Gastrocnemius medialis (tissue), 4 donors: ENCODE data around the gene ATOH8. TPM values are rescaled to one million over a fixed set of nuclear protein-coding genes. Genes with fewer than 3 reads are reported as not detected.
A peak's percentile ranks its signal among the peaks of the same experiment; 100 is the strongest.

Experiments
- ATAC-seq, 2 donors: fragments of 150-250 bp; one replicate each; pipeline ENCODE4 v1.9.1; 2016
- DNase-seq, 2 donors: peaks; one replicate each; pipeline ENCODE4 v3.0.0-alpha.2; 2019
- H3K27ac ChIP-seq, 4 donors: fragments of 200-600 bp; sonication (generic); 1 replicate in 1 of 4; 2 replicates in 3 of 4; pipeline ENCODE4 v1.5.1; 2016 to 2018; ENCODE audit warnings: mild to moderate bottlenecking in 2 of 4, moderate library complexity in 1 of 4
- H3K27me3 ChIP-seq, 3 donors: fragments of 200-600 bp; sonication (generic) in 2 of 3; 1 replicate in 1 of 3; 2 replicates in 2 of 3; pipeline versions ENCODE4 v1.5.1 to v1.6.0; 2016 to 2019; ENCODE audit warnings: mild to moderate bottlenecking in 1 of 3, moderate library complexity in 1 of 3
- H3K36me3 ChIP-seq, 2 donors: fragments of 200-600 bp; sonication (generic) in 1 of 2; one replicate each; pipeline ENCODE4 v1.5.1; 2017 to 2018
- H3K4me1 ChIP-seq, 2 donors: fragments of 200-600 bp; sonication (generic) in 1 of 2; one replicate each; pipeline ENCODE4 v1.5.1; 2016 to 2017; ENCODE audit warnings: mild to moderate bottlenecking in 2 of 2
- H3K4me3 ChIP-seq, 4 donors: fragments of 200-600 bp; sonication (generic) in 3 of 4; 1 replicate in 1 of 4; 2 replicates in 3 of 4; pipeline ENCODE4 v1.5.1; 2016 to 2019; ENCODE audit warnings: mild to moderate bottlenecking in 2 of 4
- H3K9me3 ChIP-seq, 3 donors: fragments of 200-600 bp; sonication (generic) in 2 of 3; 1 replicate in 1 of 3; 2 replicates in 2 of 3; pipeline ENCODE4 v1.5.1; 2016 to 2019
- CTCF ChIP-seq, 5 experiments: fragments of 450-650 bp in 3 of 5; fragments of 200-600 bp in 2 of 5; sonication (generic) in 2 of 5; IDR thresholded peaks in 4 of 5; conservative IDR thresholded peaks in 1 of 5; 1 replicate in 4 of 5; 2 replicates in 1 of 5; pipeline ENCODE4 v1.5.1; 2016 to 2019; ENCODE audit warnings: antibody characterized with exemption in 5 of 5, mild to moderate bottlenecking in 3 of 5, moderate library complexity in 3 of 5
- POLR2A ChIP-seq, 2 donors: fragments of 450-650 bp; IDR thresholded peaks; one replicate each; pipeline ENCODE4 v1.6.1; 2017; ENCODE audit warnings: antibody characterized with exemption in 2 of 2, mild to moderate bottlenecking in 2 of 2, moderate library complexity in 2 of 2
- in situ Hi-C, 4 donors: fragments of 200-750 bp; cut with MboI; loops; one replicate each; pipeline versions ENCODE4 v1.15.0 to v1.8.0; 2017; ENCODE audit warnings: low sequenced_read_pairs in 4 of 4
- intact Hi-C: fragments of 100-400 bp; cut with DNase I; formaldehyde crosslinking; loops from one replicate; pipeline ENCODE4 v1.15.1; 2023; ENCODE audit warnings: low total_unique reads
- total RNA-seq, 4 donors: library from RNA; depleted of rRNA; stranded (reverse); fragments of >200 nt; gene quantifications; one replicate each; pipeline versions ENCODE4 v1.1.0 to v1.2.3, GENCODE V29; 2016

ATOH8 gene
- total RNA-seq, 4 donors from 2014 or later = 122 to 266 (median 150) TPM

- no peak for TF ChIP-seq CTCF (IDR thresholded peaks at IDR 0.05 in 4 of 5, conservative IDR thresholded peaks at IDR 0.05 in 1 of 5)
- TF ChIP-seq POLR2A (IDR thresholded peaks at IDR 0.05) = no peak
- peaks cover 11 to 14% of the 10 kb centered on the region in 2 donors for H3K4me1 ChIP-seq
- no peaks in the 10 kb centered on the region for H3K36me3 ChIP-seq
- DNase-seq = no peak
- intact Hi-C loops = no loop called here
- in situ Hi-C loops = loop anchor here in 1 of 4 donors (5.0 kb wide), 1 partner anchor 169 kb away; no protein-coding TSS in a partner anchor
- H3K27me3 ChIP-seq = no peaks in the 10 kb centered on the region
- H3K4me3 ChIP-seq = no peak overlapping the region
- H3K9me3 ChIP-seq = no peaks in the 10 kb centered on the region
- no peak for ATAC-seq
- no peak overlapping the region for H3K27ac ChIP-seq
Measured at GRCh38 chr2:85806358-85807118, 52.7 kb downstream of the ATOH8 start.

- H3K9me3 ChIP-seq = no peaks in the 10 kb centered on the region
- in situ Hi-C loops = loop anchor here in 1 of 4 donors (5.0 kb wide), 1 partner anchor 170 kb away; no protein-coding TSS in a partner anchor
- H3K27me3 ChIP-seq = no peaks in the 10 kb centered on the region
- ATAC-seq = no peak
- H3K4me3 ChIP-seq = no peak overlapping the region
- no peak for DNase-seq
- H3K4me1 ChIP-seq = peaks cover 4 to 12% of the 10 kb centered on the region in 2 donors
- no peak overlapping the region for H3K27ac ChIP-seq
- no peaks in the 10 kb centered on the region for H3K36me3 ChIP-seq
- TF ChIP-seq POLR2A (IDR thresholded peaks at IDR 0.05) = no peak
- TF ChIP-seq CTCF (IDR thresholded peaks at IDR 0.05 in 4 of 5, conservative IDR thresholded peaks at IDR 0.05 in 1 of 5) = no peak
- intact Hi-C loops = no loop called here
Measured at GRCh38 chr2:85807756-85808155, 54.0 kb downstream of the ATOH8 start.

GRCh38 chr2:85810371-85811179 is 56.8 kb downstream of the ATOH8 start:
- Histone ChIP-seq H3K4me3 (no peak overlapping the region), H3K27me3 (no peaks in the 10 kb centered on the region), H3K27ac (no peak overlapping the region), H3K36me3 (no peaks in the 10 kb centered on the region), H3K4me1 (peaks cover 8 to 11% of the 10 kb centered on the region in 2 donors), H3K9me3 (no peaks in the 10 kb centered on the region)
- in situ Hi-C loops (loop anchor here (5.0 to 10.0 kb wide), 6 partner anchors 56 to 176 kb away; partner anchors contain the start of gene ATOH8 (in 1 of the 4)), intact Hi-C loops (no loop called here)
- ATAC-seq (no peak), DNase-seq (no peak)
- no peak for TF ChIP-seq CTCF (IDR thresholded peaks at IDR 0.05 in 4 of 5, conservative IDR thresholded peaks at IDR 0.05 in 1 of 5)
- no peak for TF ChIP-seq POLR2A (IDR thresholded peaks at IDR 0.05)

GRCh38 chr2:85811180-85812093 is 57.6 kb downstream of the ATOH8 start:
- Histone ChIP-seq H3K4me3 (no peak overlapping the region), H3K27ac (peak overlapping the region in 3 of 4 donors; percentile 1 to 61 (median 35)), H3K36me3 (no peaks in the 10 kb centered on the region), H3K9me3 (no peaks in the 10 kb centered on the region), H3K27me3 (no peaks in the 10 kb centered on the region), H3K4me1 (peaks cover 8 to 11% of the 10 kb centered on the region in 2 donors)
- intact Hi-C loops = no loop called here
- no peak for ATAC-seq
- TF ChIP-seq POLR2A (IDR thresholded peaks at IDR 0.05) = no peak
- no peak for DNase-seq
- in situ Hi-C loops = loop anchor here (5.0 to 10.0 kb wide), 6 partner anchors 57 to 177 kb away; partner anchors contain the start of gene ATOH8 (in 1 of the 4)
